ENCODE measurements around the gene HAGH.

The HAGH gene

GRCh38 chr16:1786242-1787055, 40.2 kb downstream of the HAGH start:
- no peak for DNase-seq (ENCODE audit: low read depth)

GRCh38 chr16:1785846-1786170, 40.8 kb downstream of the HAGH start:
- DNase-seq (ENCODE audit: low read depth), result no peak

- no peak for DNase-seq (ENCODE audit: low read depth)
Measured at GRCh38 chr16:1784977-1785845, 41.4 kb downstream of the HAGH start.

GRCh38 chr16:1782408-1783264, 44.0 kb downstream of the HAGH start, which contains the start of the genes NUBP2 and SPSB3:
Gene NUBP2 (plus strand): TSS chr16:1782960. CDS start chr16:1783021, 61 bp downstream.
Gene SPSB3 (minus strand): TSS chr16:1782571. CDS start chr16:1781483, 1,088 bp downstream.
- peak; percentile 94 for DNase-seq (ENCODE audit: low read depth)

GRCh38 chr16:1781758-1782407, 44.7 kb downstream of the HAGH start:
- peak; percentile 25 for DNase-seq (ENCODE audit: low read depth)

GRCh38 chr16:1781254-1781653, 45.4 kb downstream of the HAGH start:
- DNase-seq (ENCODE audit: low read depth), result no peak

GRCh38 chr16:1780677-1781072, 46.0 kb downstream of the HAGH start:
- no peak for DNase-seq (ENCODE audit: low read depth)

GRCh38 chr16:1779741-1780676, 46.6 kb downstream of the HAGH start:
- DNase-seq (ENCODE audit: low read depth), result no peak

GRCh38 chr16:1779234-1779701, 47.4 kb downstream of the HAGH start:
- DNase-seq (ENCODE audit: low read depth), result no peak

GRCh38 chr16:1778200-1779179, 48.1 kb downstream of the HAGH start:
- DNase-seq (ENCODE audit: low read depth), result no peak

GRCh38 chr16:1777375-1778199, 49.0 kb downstream of the HAGH start:
- no peak for DNase-seq (ENCODE audit: low read depth)

- no peak for DNase-seq (ENCODE audit: low read depth)
Measured at GRCh38 chr16:1776991-1777374, 49.6 kb downstream of the HAGH start.

GRCh38 chr16:1776672-1776955, 50.0 kb downstream of the HAGH start:
- DNase-seq (ENCODE audit: low read depth), result no peak

GRCh38 chr16:1775846-1776671, 50.6 kb downstream of the HAGH start:
- DNase-seq (ENCODE audit: low read depth), result no peak

GRCh38 chr16:1775006-1775845, 51.4 kb downstream of the HAGH start:
- no peak for DNase-seq (ENCODE audit: low read depth)

- no peak for DNase-seq (ENCODE audit: low read depth)
Measured at GRCh38 chr16:1774448-1774780, 52.2 kb downstream of the HAGH start.
